Stimulated activated CD4-positive, alpha-beta T cell treated with anti-CD3 and anti-CD28 coated beads, TNF-alpha, amount 100 ng/mL, for 48 hours (primary cell): ENCODE results near the gene SLC27A3.
"Not testable (repeated sequence)": the region's sequence is repeated elsewhere in the genome, so short reads cannot be mapped to it uniquely, and the experiment has no call there.

Experiments used
- DNase-seq, 3 donors: peaks; one replicate each; pipeline ENCODE4 v3.0.0-alpha.2; 2020; ENCODE audit warnings: low read depth in 3 of 3

SLC27A3 gene

GRCh38 chr1:153779781-153780541, 4.8 kb downstream of the SLC27A3 start:
- DNase-seq, result no peak

- no peak for DNase-seq
Measured at GRCh38 chr1:153780551-153780950, 5.3 kb downstream of the SLC27A3 start.

GRCh38 chr1:153782648-153783047, 7.4 kb downstream of the SLC27A3 start:
- DNase-seq, result not testable (repeated sequence)

GRCh38 chr1:153783233-153784190, 8.3 kb downstream of the SLC27A3 start:
- DNase-seq, result peak; percentile 80 to 89 (median 85)

GRCh38 chr1:153786038-153786790, 11.0 kb downstream of the SLC27A3 start:
- DNase-seq, result no peak

- no peak for DNase-seq
Measured at GRCh38 chr1:153789478-153790034, 14.3 kb downstream of the SLC27A3 start.

- DNase-seq, result no peak
Measured at GRCh38 chr1:153790313-153790965, 15.2 kb downstream of the SLC27A3 start.

GRCh38 chr1:153790966-153791647, 15.9 kb downstream of the SLC27A3 start:
- no peak for DNase-seq

GRCh38 chr1:153791648-153792253, 16.5 kb downstream of the SLC27A3 start:
- DNase-seq, result no peak

- DNase-seq, result no peak
Measured at GRCh38 chr1:153792631-153793041, 17.4 kb downstream of the SLC27A3 start.

GRCh38 chr1:153793261-153793972, 18.2 kb downstream of the SLC27A3 start:
- no peak for DNase-seq

GRCh38 chr1:153793973-153794615, 18.9 kb downstream of the SLC27A3 start:
- no peak for DNase-seq

- no peak for DNase-seq
Measured at GRCh38 chr1:153794624-153795329, 19.6 kb downstream of the SLC27A3 start.

- no peak for DNase-seq
Measured at GRCh38 chr1:153795330-153795837, 20.2 kb downstream of the SLC27A3 start.

GRCh38 chr1:153795934-153796785, 21.0 kb downstream of the SLC27A3 start:
- DNase-seq, result no peak

GRCh38 chr1:153796786-153797659, 21.8 kb downstream of the SLC27A3 start:
- DNase-seq, result peak; percentile 63 to 82 (median 64)
